Cortex of kidney (tissue), 1 donor: ENCODE data around the gene UTY.

Experiments used
- DNase-seq: peaks from one replicate; lab custom pipeline; 2025; lab: John Stamatoyannopoulos, UW

UTY gene

GRCh38 chrY:13415556-13415955, 64.3 kb downstream of the UTY start:
- no peak for DNase-seq

- DNase-seq = no peak
Observed at GRCh38 chrY:13398876-13399275, 81.0 kb downstream of the UTY start.

GRCh38 chrY:13381110-13381683, 98.6 kb downstream of the UTY start:
- no peak for DNase-seq

- DNase-seq = no peak
Observed at GRCh38 chrY:13370868-13371800, 108.7 kb downstream of the UTY start.

GRCh38 chrY:13370245-13370644, 109.6 kb downstream of the UTY start:
- DNase-seq = no peak

- no peak for DNase-seq
Observed at GRCh38 chrY:13368513-13368845, 111.4 kb downstream of the UTY start.

GRCh38 chrY:13363641-13364040, 116.2 kb downstream of the UTY start:
- DNase-seq = no peak

GRCh38 chrY:13362662-13363061, 117.2 kb downstream of the UTY start:
- DNase-seq = no peak

GRCh38 chrY:13361656-13362636, 117.9 kb downstream of the UTY start:
- DNase-seq = no peak

- DNase-seq = no peak
Observed at GRCh38 chrY:13351443-13351842, 128.4 kb downstream of the UTY start.

- DNase-seq = no peak
Observed at GRCh38 chrY:13347106-13347505, 132.7 kb downstream of the UTY start.

GRCh38 chrY:13345549-13345948, 134.3 kb downstream of the UTY start:
- no peak for DNase-seq

- no peak for DNase-seq
Observed at GRCh38 chrY:13343307-13343946, 136.4 kb downstream of the UTY start.

- DNase-seq = no peak
Observed at GRCh38 chrY:13339939-13340338, 139.9 kb downstream of the UTY start.

- no peak for DNase-seq
Observed at GRCh38 chrY:13339381-13339780, 140.5 kb downstream of the UTY start.

- DNase-seq = no peak
Observed at GRCh38 chrY:13338711-13339110, 141.1 kb downstream of the UTY start.

- DNase-seq = no peak
Observed at GRCh38 chrY:13337934-13338333, 141.9 kb downstream of the UTY start.

- DNase-seq = no peak
Observed at GRCh38 chrY:13333791-13334190, 146.0 kb downstream of the UTY start.

GRCh38 chrY:13330651-13331050, 149.2 kb downstream of the UTY start:
- no peak for DNase-seq

- DNase-seq = no peak
Observed at GRCh38 chrY:13312966-13313365, 166.9 kb downstream of the UTY start.

- no peak for DNase-seq
Observed at GRCh38 chrY:13307959-13308358, 171.9 kb downstream of the UTY start.

GRCh38 chrY:13300795-13301194, 179.0 kb downstream of the UTY start:
- DNase-seq = no peak
